Liver (tissue), 9 donors: ENCODE data around the gene CRYL1. TPM values are rescaled to one million over a fixed set of nuclear protein-coding genes. Genes with fewer than 3 reads are reported as not detected.

ENCODE experiments used
- DNase-seq: peaks from one replicate; pipeline ENCODE4 v3.0.0-alpha.2; 2017; ENCODE audit warnings: low spot score
- H3K27ac ChIP-seq, 2 donors: one replicate each; pipeline ENCODE4 v1.7.0; 2013; ENCODE audit warnings: inconsistent platforms in 2 of 2, low read length in 2 of 2, control low read depth in 1 of 2, low read depth in 1 of 2, mild to moderate bottlenecking in 1 of 2
- H3K27me3 ChIP-seq, 4 donors: one replicate each; pipeline versions ENCODE4 v1.6.1 to v1.7.0; 2013; ENCODE audit warnings: low read length in 3 of 4, inconsistent platforms in 1 of 4, mild to moderate bottlenecking in 1 of 4, moderate library complexity in 1 of 4; ENCODE audit not compliant: control insufficient read depth in 4 of 4, insufficient read depth in 4 of 4
- H3K36me3 ChIP-seq, 4 donors: one replicate each; pipeline versions ENCODE4 v1.6.1 to v1.7.0; 2013; ENCODE audit warnings: low read length in 3 of 4, mild to moderate bottlenecking in 3 of 4, low read depth in 1 of 4, moderate library complexity in 1 of 4; ENCODE audit not compliant: control insufficient read depth in 4 of 4, insufficient read depth in 3 of 4
- H3K4me1 ChIP-seq, 4 donors: one replicate each; pipeline versions ENCODE4 v1.6.1 to v1.7.0; 2013; ENCODE audit warnings: low read length in 3 of 4, mild to moderate bottlenecking in 3 of 4, moderate library complexity in 1 of 4; ENCODE audit not compliant: control insufficient read depth in 4 of 4, insufficient read depth in 4 of 4
- H3K4me3 ChIP-seq, 3 donors: one replicate each; pipeline versions ENCODE4 v1.6.1 to v1.7.0; 2013; ENCODE audit warnings: low read length in 3 of 3, control low read depth in 1 of 3, low read depth in 1 of 3, mild to moderate bottlenecking in 1 of 3
- H3K9ac ChIP-seq, 2 donors: one replicate each; pipeline ENCODE4 v1.7.0; 2013; ENCODE audit warnings: low read length in 2 of 2, mild to moderate bottlenecking in 2 of 2, moderate library complexity in 2 of 2, control low read depth in 1 of 2, low read depth in 1 of 2
- H3K9me3 ChIP-seq, 4 donors: one replicate each; pipeline versions ENCODE4 v1.6.1 to v1.7.0; 2013; ENCODE audit warnings: low read length in 3 of 4; ENCODE audit not compliant: control insufficient read depth in 4 of 4
- EGR1 ChIP-seq, 2 donors: IDR thresholded peaks; 2 replicates each; pipeline ENCODE4 v1.6.1; 2016 to 2018; ENCODE audit warnings: antibody characterized with exemption in 2 of 2, low read depth in 2 of 2
- FOXA1 ChIP-seq: IDR thresholded peaks from 2 replicates; pipeline ENCODE4 v1.6.1; 2016; ENCODE audit warnings: antibody characterized with exemption
- FOXA2 ChIP-seq: IDR thresholded peaks from 2 replicates; pipeline ENCODE4 v1.6.1; 2016; ENCODE audit warnings: antibody characterized with exemption
- HNF4A ChIP-seq, 2 donors: conservative IDR thresholded peaks; 2 replicates each; pipeline ENCODE4 v1.6.1; 2016; ENCODE audit warnings: antibody characterized with exemption in 2 of 2, mild to moderate bottlenecking in 2 of 2
- HNF4G ChIP-seq: IDR thresholded peaks from 2 replicates; pipeline ENCODE4 v1.6.1; 2016; ENCODE audit warnings: antibody characterized with exemption
- JUND ChIP-seq, 2 donors: IDR thresholded peaks; 2 replicates each; pipeline ENCODE4 v1.6.1; 2016; ENCODE audit warnings: antibody characterized with exemption in 2 of 2
- NR2F2 ChIP-seq: IDR thresholded peaks from 2 replicates; pipeline ENCODE4 v1.6.1; 2016; ENCODE audit warnings: antibody characterized with exemption
- RAD21 ChIP-seq, 2 donors: IDR thresholded peaks; 2 replicates each; pipeline ENCODE4 v1.6.1; 2016; ENCODE audit warnings: antibody characterized with exemption in 2 of 2, mild to moderate bottlenecking in 2 of 2
- SP1 ChIP-seq: IDR thresholded peaks from 2 replicates; pipeline ENCODE4 v1.6.1; 2018; ENCODE audit warnings: antibody characterized with exemption, mild to moderate bottlenecking
- TAF1 ChIP-seq: conservative IDR thresholded peaks from 2 replicates; pipeline ENCODE4 v1.6.1; 2016; ENCODE audit warnings: antibody characterized with exemption, mild to moderate bottlenecking
- YY1 ChIP-seq: IDR thresholded peaks from 2 replicates; pipeline ENCODE4 v1.6.1; 2016; ENCODE audit warnings: antibody characterized with exemption, mild to moderate bottlenecking
- ZBTB33 ChIP-seq: IDR thresholded peaks from 2 replicates; pipeline ENCODE4 v1.6.1; 2016; ENCODE audit warnings: antibody characterized with exemption
- WGBS: extraction: QIAGEN DNeasy Blood & Tissue Kit; methylation state at CpG from one replicate; pipeline ENCODE4 v1.1.7; 2013; 5-methylcytosine and 5-hydroxymethylcytosine counted together
- polyA plus RNA-seq, 2 donors: library from polyadenylated mRNA; stranded (reverse) in 1 of 2; unstranded in 1 of 2; fragments of 200-250 nt in 1 of 2; fragments of >200 nt in 1 of 2; fragmentation: Nextera tagmentation in 1 of 2; extraction: Ambion mirVana in 1 of 2; gene quantifications; one replicate each; pipeline versions ENCODE4 v1.2.1 to v1.2.3, GENCODE V29; 2013 to 2015
- total RNA-seq, 2 donors: library from RNA; depleted of rRNA; stranded (reverse); fragments of >200 nt; gene quantifications; one replicate each; pipeline ENCODE4 v1.2.3, GENCODE V29; 2014
- TF ChIP-seq, protein P1 (sequence below): IDR thresholded peaks from 2 replicates; pipeline ENCODE4 v1.6.1; 2016; ENCODE audit warnings: antibody characterized with exemption
- TF ChIP-seq, protein P2 (sequence below): fragments of 150-350 bp; IDR thresholded peaks from 2 replicates; pipeline ENCODE4 v1.5.1; 2017; ENCODE audit warnings: improper control_type of control experiment, low read depth, low read length; ENCODE audit not compliant: missing input control
- TF ChIP-seq, protein P3 (sequence below): IDR thresholded peaks from 2 replicates; pipeline ENCODE4 v1.6.1; 2016; ENCODE audit warnings: antibody characterized with exemption, mild to moderate bottlenecking
- donor health status: healthy.
- donor health status: healthy.
- donor health status: healthy.
- donor health status: healthy.
- donor health status: healthy.

Gene CRYL1
- total and polyA plus RNA-seq, 4 donors, result 87.8 to 179 (median 168) TPM

- H3K9ac ChIP-seq, result no peak overlapping the region
- no peak overlapping the region for H3K4me3 ChIP-seq
Measured at GRCh38 chr13:20494656-20495055, 31.0 kb downstream of the CRYL1 start.

GRCh38 chr13:20492641-20493040 lies 33.0 kb downstream of the CRYL1 start:
- DNase-seq, result no peak
- no peak overlapping the region for H3K4me3 ChIP-seq
- TF ChIP-seq RAD21 (IDR thresholded peaks at IDR 0.05) (peak; percentile 68 to 82), FOXA2 (no peak), HNF4A (conservative IDR thresholded peaks at IDR 0.05) (no peak), HNF4G (no peak), TAF1 (no peak)
- H3K36me3 ChIP-seq, result peaks cover 5 to 10% (median 7%) of the 10 kb centered on the region in 4 donors
- H3K27me3 ChIP-seq, result no peaks in the 10 kb centered on the region
- no peak overlapping the region for H3K27ac ChIP-seq
- no peak overlapping the region for H3K9ac ChIP-seq
- H3K9me3 ChIP-seq, result no peaks in the 10 kb centered on the region
- WGBS, result 75% methylated on average over 3 of the region's 3 CpGs
- peaks cover 4 to 35% (median 21%) of the 10 kb centered on the region in 4 donors for H3K4me1 ChIP-seq

More at GRCh38 chr13:20494656-20495055, 31.0 kb downstream of the CRYL1 start:
- Histone ChIP-seq H3K4me1 (peaks cover 4 to 37% (median 17%) of the 10 kb centered on the region in 4 donors), H3K27me3 (no peaks in the 10 kb centered on the region), H3K27ac (peak overlapping the region in 1 of 2 donors; percentile 13), H3K9me3 (no peaks in the 10 kb centered on the region), H3K36me3 (peaks cover 0 to 2% (median 0%) of the 10 kb centered on the region in 4 donors)
- 56% methylated on average over 8 of the region's 8 CpGs for WGBS
- DNase-seq, result no peak
- no peak for TF ChIP-seq HNF4G
- TF ChIP-seq HNF4A (conservative IDR thresholded peaks at IDR 0.05), result no peak
- no peak for TF ChIP-seq SP1
- TF ChIP-seq, protein P1, sequence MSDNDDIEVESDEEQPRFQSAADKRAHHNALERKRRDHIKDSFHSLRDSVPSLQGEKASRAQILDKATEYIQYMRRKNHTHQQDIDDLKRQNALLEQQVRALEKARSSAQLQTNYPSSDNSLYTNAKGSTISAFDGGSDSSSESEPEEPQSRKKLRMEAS, result no peak
- TF ChIP-seq, protein P2, sequence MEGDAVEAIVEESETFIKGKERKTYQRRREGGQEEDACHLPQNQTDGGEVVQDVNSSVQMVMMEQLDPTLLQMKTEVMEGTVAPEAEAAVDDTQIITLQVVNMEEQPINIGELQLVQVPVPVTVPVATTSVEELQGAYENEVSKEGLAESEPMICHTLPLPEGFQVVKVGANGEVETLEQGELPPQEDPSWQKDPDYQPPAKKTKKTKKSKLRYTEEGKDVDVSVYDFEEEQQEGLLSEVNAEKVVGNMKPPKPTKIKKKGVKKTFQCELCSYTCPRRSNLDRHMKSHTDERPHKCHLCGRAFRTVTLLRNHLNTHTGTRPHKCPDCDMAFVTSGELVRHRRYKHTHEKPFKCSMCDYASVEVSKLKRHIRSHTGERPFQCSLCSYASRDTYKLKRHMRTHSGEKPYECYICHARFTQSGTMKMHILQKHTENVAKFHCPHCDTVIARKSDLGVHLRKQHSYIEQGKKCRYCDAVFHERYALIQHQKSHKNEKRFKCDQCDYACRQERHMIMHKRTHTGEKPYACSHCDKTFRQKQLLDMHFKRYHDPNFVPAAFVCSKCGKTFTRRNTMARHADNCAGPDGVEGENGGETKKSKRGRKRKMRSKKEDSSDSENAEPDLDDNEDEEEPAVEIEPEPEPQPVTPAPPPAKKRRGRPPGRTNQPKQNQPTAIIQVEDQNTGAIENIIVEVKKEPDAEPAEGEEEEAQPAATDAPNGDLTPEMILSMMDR, result no peak

DNA sequence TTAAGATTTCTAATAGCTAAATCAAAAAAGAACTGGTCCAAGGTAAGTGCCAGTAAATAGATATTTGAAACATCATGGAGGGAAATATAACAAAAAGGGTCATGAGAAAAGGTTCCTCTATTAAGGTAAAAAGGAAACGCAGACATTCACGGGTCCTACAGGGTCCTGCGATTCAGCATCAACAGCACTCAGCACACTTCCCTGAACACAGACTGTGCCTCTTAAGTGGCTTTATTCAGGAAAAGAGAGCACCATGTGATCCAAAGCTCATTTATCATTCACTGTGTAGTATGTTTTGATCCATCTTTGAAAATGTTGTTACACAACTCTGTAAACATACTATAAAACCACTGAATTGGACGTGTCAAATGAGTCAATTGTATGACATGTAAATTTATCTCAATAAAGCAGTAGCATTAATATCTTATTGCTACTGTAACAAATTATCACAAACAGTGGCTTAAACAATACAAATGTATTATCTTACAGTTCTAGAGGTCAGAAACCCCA lies 33.7 kb downstream of the CRYL1 start:
- DNase-seq, result no peak
- WGBS, result 60% methylated on average over 4 of the region's 4 CpGs
- no peak overlapping the region for H3K9ac ChIP-seq

More for the DNA sequence above, 33.7 kb downstream of the CRYL1 start:
- Histone ChIP-seq H3K36me3 (peaks cover 5 to 10% (median 7%) of the 10 kb centered on the region in 4 donors), H3K4me3 (no peak overlapping the region), H3K27ac (no peak overlapping the region), H3K9me3 (no peaks in the 10 kb centered on the region), H3K4me1 (peaks cover 4 to 29% (median 22%) of the 10 kb centered on the region in 4 donors), H3K27me3 (no peaks in the 10 kb centered on the region)
- TF ChIP-seq EGR1 (IDR thresholded peaks at IDR 0.05; ENCODE audit: low read depth in 2 of 2) (no peak), NR2F2 (no peak), TAF1 (no peak), HNF4A (conservative IDR thresholded peaks at IDR 0.05) (no peak), ZBTB33 (no peak), JUND (IDR thresholded peaks at IDR 0.05) (no peak), HNF4G (no peak), SP1 (no peak), FOXA2 (no peak), YY1 (no peak), FOXA1 (no peak)
- TF ChIP-seq, protein P1, result no peak
- TF ChIP-seq, protein P3, sequence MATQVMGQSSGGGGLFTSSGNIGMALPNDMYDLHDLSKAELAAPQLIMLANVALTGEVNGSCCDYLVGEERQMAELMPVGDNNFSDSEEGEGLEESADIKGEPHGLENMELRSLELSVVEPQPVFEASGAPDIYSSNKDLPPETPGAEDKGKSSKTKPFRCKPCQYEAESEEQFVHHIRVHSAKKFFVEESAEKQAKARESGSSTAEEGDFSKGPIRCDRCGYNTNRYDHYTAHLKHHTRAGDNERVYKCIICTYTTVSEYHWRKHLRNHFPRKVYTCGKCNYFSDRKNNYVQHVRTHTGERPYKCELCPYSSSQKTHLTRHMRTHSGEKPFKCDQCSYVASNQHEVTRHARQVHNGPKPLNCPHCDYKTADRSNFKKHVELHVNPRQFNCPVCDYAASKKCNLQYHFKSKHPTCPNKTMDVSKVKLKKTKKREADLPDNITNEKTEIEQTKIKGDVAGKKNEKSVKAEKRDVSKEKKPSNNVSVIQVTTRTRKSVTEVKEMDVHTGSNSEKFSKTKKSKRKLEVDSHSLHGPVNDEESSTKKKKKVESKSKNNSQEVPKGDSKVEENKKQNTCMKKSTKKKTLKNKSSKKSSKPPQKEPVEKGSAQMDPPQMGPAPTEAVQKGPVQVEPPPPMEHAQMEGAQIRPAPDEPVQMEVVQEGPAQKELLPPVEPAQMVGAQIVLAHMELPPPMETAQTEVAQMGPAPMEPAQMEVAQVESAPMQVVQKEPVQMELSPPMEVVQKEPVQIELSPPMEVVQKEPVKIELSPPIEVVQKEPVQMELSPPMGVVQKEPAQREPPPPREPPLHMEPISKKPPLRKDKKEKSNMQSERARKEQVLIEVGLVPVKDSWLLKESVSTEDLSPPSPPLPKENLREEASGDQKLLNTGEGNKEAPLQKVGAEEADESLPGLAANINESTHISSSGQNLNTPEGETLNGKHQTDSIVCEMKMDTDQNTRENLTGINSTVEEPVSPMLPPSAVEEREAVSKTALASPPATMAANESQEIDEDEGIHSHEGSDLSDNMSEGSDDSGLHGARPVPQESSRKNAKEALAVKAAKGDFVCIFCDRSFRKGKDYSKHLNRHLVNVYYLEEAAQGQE, result no peak
